ENCODE data around the gene ALKAL2.

The ALKAL2 gene

GRCh38 chr2:289362-290089 lies 1.6 kb upstream of the ALKAL2 start:
- peak; percentile 34 for DNase-seq

GRCh38 chr2:288758-289361 lies 969 bp upstream of the ALKAL2 start:
- peak; percentile 13 for DNase-seq

GRCh38 chr2:287471-287885 lies 413 bp downstream of the ALKAL2 start:
- peak; percentile 41 for DNase-seq

GRCh38 chr2:286774-287392 lies 1.0 kb downstream of the ALKAL2 start:
- no peak for DNase-seq

GRCh38 chr2:286035-286434 lies 1.9 kb downstream of the ALKAL2 start:
- DNase-seq, result no peak

GRCh38 chr2:285531-285930 lies 2.4 kb downstream of the ALKAL2 start:
- DNase-seq, result no peak

- DNase-seq, result no peak
These were observed 2.9 kb downstream of the ALKAL2 start for GRCh38 chr2:284896-285492.

- no peak for DNase-seq
These were observed 3.7 kb downstream of the ALKAL2 start for GRCh38 chr2:283996-284794.

GRCh38 chr2:282371-283263 lies 5.3 kb downstream of the ALKAL2 start:
- no peak for DNase-seq

GRCh38 chr2:281381-281780 lies 6.5 kb downstream of the ALKAL2 start:
- no peak for DNase-seq

- no peak for DNase-seq
These were observed 7.2 kb downstream of the ALKAL2 start for GRCh38 chr2:280650-281110.

GRCh38 chr2:279956-280649 lies 7.8 kb downstream of the ALKAL2 start:
- no peak for DNase-seq

- no peak for DNase-seq
These were observed 8.5 kb downstream of the ALKAL2 start for GRCh38 chr2:279366-279765.

GRCh38 chr2:278927-279320 lies 9.0 kb downstream of the ALKAL2 start:
- no peak for DNase-seq

- no peak for DNase-seq
These were observed 9.5 kb downstream of the ALKAL2 start for GRCh38 chr2:278312-278926.

- no peak for DNase-seq
These were observed 12.4 kb downstream of the ALKAL2 start for GRCh38 chr2:275466-275865.

GRCh38 chr2:274503-274902 lies 13.4 kb downstream of the ALKAL2 start:
- peak; percentile 27 for DNase-seq

- no peak for DNase-seq
These were observed 14.6 kb downstream of the ALKAL2 start for GRCh38 chr2:273333-273732.

- no peak for DNase-seq
These were observed 16.0 kb downstream of the ALKAL2 start for GRCh38 chr2:271917-272316.

GRCh38 chr2:270861-271260 lies 17.0 kb downstream of the ALKAL2 start:
- no peak for DNase-seq

All from hematopoietic multipotent progenitor cell treated with erythropoietin and hydrocortisone succinate and interleukin-3 and kit ligand, for 6 days (in vitro differentiated cells).